ENCODE data around the gene KIF14.
A peak's percentile ranks its signal among the peaks of the same experiment; 100 is the strongest.

KIF14 gene, protein sequence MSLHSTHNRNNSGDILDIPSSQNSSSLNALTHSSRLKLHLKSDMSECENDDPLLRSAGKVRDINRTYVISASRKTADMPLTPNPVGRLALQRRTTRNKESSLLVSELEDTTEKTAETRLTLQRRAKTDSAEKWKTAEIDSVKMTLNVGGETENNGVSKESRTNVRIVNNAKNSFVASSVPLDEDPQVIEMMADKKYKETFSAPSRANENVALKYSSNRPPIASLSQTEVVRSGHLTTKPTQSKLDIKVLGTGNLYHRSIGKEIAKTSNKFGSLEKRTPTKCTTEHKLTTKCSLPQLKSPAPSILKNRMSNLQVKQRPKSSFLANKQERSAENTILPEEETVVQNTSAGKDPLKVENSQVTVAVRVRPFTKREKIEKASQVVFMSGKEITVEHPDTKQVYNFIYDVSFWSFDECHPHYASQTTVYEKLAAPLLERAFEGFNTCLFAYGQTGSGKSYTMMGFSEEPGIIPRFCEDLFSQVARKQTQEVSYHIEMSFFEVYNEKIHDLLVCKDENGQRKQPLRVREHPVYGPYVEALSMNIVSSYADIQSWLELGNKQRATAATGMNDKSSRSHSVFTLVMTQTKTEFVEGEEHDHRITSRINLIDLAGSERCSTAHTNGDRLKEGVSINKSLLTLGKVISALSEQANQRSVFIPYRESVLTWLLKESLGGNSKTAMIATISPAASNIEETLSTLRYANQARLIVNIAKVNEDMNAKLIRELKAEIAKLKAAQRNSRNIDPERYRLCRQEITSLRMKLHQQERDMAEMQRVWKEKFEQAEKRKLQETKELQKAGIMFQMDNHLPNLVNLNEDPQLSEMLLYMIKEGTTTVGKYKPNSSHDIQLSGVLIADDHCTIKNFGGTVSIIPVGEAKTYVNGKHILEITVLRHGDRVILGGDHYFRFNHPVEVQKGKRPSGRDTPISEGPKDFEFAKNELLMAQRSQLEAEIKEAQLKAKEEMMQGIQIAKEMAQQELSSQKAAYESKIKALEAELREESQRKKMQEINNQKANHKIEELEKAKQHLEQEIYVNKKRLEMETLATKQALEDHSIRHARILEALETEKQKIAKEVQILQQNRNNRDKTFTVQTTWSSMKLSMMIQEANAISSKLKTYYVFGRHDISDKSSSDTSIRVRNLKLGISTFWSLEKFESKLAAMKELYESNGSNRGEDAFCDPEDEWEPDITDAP (N-terminal part only)

DNA sequence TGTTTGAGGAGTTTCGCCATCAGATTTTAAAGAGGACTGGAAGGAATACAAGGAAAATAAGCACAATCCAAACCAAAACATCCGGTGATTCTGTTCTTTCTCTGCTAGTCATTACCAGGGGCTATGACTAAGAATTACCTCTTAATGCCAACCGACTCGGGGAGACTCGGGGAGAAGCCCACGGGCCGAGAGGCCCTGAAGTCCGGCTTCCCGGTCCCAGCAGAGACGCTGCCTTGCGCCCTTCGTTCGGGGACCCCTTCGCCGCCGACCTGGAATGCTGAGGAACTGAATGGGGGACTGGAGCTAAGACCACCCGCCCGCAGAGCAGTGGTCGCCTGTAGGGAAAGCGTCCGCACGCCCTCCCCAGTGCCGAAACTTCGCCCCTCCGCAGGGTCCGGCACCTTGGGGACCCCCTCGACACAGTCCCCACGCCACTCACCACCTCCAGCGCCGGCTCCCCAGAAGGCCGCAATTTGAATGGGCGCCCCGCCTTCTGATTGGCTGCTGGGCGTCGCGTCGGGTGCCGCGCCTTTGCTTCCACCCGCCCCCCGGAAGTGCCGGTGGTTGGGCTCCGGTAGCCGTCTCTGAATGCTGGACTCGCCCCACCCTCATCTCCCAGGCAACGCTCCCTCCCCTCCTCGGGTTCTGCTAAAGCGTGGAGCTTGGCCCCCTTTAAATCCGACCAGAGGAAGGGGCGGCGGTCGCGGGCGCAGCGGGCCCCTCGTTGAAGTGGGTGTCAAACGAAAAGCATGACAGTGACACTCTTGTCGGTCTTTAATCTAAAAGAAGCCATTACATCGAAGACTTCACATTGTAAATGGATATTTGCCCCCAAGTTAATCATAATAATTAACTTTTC lies at the start of gene KIF14:
KIF14 (minus strand) TSS at position 479 of the 859 bp plus-strand sequence. CDS start 2,028 bp downstream, outside the sequence.
- peak; percentile 92 to 93 for DNase-seq

DNA sequence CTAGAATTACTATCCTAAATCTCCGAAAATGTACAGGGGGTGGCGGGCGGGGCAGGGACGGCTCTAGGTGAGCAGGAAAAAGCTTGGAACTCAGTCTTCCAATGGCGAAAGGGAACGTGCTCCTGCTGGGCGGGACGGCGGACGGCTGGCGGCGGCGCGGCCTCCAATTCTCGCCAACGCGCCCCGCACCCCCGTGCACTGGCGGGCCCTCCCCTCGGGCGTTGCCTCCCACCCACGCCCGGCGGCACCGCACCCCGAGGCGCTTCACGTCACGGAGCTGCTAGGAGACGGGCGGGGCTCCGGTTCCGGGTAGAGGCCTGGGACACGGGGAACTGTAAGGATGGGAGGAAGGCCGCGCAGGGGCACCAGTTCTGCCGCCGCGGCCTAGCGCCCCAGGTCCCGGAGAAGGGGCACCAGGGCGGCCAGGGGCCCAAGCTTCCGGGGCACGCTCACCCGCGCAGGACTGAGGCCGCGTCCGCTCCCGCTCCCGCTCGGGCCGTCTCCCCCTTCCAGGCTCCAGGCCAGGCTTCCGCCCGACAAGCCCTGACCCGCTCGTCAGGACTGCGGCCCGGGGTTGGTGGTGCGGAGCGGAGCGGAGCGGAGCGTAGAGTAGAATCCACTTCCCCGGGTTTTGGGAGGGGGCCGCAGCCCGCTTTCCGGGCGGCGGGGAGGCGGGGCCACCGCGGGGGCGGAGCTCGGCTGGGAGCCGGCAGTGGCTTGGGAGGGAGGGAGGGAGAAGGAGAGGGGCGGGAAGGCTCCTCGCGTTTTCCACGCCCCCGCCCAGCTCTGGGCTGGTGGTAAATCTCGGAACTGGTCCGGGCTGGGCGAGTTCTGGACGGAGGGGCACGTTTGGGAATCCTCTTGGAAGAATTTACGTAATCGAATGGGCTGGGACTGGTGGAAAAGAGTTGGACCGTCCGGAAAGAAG lies 49.0 kb upstream of the KIF14 start, which contains the start of gene DDX59:
DDX59 (minus strand) TSS at position 594 of the 928 bp plus-strand sequence. CDS start 3,167 bp downstream, outside the sequence.
- DNase-seq = peak; percentile 92

DNA sequence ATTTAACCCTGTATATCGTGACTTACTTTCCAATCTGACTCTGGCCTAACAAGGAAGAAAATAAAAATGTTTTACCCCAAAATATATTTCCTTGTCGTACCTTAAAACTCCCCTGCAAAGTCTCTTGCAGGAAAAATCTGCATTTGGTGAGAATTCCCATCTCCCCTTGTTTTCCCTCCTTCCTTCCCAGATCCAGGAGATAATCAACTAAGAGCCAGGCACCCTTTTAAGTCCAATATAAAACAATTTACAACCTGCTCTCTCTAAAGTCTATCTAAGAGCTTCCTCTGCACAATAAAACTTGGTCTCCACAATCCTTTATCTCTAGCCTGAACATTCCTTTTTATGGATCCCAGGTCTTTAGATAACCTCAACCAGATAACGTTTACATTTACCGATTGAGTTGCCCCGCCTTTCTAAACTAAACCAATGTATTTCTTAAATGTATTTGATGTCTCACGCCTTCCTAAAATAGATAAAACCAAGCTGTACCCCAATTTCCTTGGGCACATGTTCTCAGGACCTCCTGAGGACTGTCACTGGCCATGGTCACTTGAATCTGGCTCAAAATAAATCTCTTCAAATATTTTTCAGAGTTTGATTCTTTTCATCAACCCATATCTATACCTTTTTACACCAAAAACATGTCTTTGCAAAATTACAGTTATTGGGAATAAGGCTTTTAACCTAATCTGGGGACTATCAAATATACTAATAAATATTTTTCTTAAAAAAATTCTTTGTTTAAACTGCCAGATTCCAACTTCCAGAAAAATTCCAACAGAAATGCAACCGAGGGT lies 48.2 kb upstream of the KIF14 start:
- DNase-seq = no peak

DNA sequence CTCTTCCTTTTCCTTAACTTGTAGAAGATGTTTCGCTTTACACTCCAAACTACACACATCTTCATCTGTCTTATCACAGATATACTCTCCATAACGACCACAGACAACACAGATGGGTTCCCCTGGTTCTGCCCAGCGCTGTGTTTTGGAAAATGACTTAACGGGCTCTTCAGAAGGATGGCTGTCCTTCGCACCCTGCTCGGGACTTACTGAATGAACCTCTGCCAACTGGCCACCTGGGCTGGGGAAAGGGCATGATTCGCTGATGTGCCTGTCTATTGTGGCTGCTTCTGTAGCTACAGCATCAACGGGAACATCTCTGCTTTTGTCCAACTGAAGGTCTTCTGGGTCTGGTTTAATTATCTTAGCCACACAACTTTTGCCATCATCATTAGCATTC lies 45.8 kb upstream of the KIF14 start:
- no peak for DNase-seq

DNA sequence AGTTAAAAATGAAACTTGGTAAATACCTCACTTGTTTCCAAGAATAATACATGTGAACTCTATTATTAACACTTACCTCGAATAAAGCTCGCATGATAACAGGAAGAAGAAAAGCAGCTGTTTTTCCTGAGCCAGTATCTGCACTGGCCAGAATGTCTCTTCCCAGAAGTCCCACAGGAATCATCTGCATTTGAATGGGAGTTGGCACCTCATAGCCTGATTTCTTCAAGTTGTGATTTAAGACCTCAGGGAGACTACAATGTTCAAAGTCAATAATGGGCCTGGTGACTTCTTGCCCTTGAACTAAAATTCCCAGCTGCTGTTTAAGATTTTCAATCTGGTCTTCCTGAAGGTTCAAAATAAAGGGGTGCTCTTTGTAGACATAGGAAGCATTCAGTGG lies 45.3 kb upstream of the KIF14 start:
- DNase-seq = no peak

DNA sequence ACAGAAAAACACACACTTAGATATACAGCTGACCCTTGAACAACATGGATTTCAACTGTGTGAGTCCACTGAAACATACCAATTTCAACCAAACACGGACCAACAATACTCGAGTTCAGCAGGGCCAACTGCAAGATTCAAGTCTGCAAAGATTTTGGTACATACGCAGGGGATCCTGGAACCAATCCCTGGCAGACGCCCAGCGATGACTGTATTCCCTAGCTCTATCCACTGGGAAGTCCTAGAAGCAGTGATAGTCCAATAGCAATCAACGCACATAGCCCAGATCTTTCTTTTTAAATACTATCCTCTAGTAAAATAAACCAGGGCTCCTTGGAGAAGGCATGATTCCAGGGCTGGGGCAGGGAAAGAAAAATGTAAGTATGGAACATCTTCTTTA lies 40.2 kb upstream of the KIF14 start:
- DNase-seq = no peak

DNA sequence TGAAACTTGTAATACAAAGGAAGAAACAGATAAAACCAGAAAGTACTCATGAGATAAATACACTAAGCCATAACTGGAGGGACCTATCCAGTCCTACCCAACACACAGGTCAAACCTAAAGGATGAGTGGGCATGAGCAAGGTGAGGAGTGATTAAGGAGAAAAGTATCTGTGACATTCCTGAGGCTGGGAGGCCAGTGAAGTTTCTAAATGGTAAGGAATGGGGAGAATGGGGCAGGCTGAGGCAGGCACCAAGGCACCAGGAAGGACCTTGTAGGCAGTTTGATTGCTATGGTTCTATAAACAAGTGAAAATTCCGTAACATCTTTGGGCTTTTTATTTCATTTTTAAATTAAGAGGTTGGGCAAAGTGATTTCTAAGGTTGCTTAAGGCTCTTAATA lies 38.7 kb upstream of the KIF14 start:
- no peak for DNase-seq

DNA sequence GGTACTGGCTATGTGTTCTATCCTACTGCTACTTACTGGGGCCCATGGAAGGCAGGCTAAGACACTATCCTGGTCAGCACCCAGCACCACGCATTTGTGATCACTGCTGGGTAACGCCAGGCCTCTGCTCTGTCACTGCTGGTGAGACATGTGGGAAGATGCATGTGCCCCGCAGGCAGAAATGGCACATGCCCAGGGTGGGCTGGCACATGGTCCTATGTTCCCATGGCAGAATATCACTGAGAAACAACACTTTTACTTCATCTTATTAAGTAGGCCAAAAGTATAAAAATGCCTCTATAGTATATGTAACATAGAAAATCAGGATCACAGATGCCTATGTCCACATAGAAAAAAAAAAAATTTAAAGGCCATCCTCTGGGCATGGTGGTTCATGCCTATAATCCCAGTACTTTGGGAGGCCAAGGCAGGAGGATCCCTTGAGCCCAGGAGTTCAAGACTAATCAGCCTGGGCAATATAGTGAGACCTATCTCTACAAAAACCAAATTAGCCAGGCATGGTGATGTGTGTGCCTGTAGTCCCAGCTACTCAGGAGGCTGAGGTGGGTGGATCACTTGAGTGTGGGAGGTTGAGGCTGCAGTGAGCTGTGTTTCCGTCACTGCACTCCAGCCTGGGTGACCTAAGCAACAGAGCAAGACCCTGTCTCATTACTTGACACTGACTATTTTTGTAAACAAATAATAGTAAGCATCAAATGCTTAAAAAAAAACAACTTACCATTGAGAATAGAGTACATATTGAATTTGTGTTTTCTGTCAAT lies 37.7 kb upstream of the KIF14 start:
- no peak for DNase-seq

DNA sequence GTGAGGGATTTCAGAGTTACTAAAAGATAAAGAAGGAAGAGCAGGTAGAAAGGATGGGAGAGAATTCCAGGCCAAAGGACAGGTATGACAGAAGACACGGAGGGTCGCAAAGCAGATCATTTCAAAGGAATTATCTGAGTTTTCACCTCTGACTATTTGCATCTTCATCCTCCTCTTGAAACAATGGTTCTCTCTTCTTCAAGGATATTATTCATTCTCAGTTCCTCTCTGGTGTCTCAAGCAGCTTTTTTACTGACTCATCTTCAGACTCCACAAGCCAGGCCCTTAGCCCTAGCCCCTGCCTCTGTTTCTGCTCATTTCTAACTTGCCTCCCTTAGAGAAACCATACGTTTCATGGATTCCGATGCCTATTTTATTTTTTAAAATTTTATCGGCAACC lies 34.1 kb upstream of the KIF14 start:
- DNase-seq = no peak

DNA sequence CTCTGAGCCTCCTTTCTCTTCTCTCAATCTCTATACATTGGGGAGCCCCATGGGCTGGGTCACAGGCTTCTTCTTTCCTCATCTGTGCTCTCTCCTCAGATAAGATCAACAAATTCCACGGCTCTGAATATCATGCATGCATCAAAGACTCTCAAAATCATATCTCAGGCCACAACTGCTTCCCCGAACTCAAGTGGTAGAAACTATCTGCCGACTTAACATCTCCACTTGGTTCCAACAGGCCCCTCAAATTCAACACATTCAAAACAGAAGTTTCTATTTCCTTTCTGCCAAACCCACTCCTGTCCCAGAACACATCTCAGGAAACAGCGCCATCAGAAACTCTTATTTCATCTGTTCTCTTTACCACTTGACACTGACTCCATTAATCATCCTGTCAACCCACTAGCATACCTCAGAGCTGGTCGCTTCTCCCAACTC lies 32.5 kb upstream of the KIF14 start:
- no peak for DNase-seq

DNA sequence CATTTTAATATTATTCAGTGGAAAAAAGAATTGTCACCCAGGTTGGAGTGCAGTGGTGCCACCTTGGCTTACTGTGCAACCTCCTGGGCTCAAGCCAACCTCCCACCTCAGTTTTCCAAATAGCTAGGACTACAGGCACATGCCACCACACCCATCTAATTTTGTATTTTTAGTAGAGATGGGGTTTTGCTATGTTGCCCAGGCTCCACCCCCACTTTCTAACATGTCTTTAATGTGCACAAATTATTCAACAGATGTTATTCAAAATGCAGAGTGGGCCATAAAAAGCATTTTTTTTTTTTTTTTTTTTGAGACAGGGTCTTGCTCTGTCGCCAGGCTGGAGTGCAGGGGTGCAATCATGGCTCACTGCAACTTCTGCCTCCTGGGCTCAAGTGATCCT lies 31.8 kb upstream of the KIF14 start:
- DNase-seq = no peak

DNA sequence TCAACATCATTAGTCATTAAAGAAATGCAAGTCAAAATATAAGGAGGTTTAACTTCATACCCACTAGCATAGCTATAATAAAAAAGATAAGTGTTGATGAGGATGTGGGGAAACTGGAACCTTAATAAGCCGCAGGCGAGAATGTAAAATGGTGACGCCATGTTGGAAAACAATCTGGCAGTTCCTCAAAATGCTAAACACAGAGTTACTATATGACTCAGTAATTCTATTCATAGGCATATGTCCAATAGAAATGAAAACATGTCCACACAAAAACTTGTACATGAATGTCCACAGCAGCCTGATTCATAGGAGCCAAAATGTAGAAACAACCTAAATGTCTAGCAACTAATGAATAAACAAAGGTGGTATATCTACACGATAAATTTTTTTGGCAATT lies 26.0 kb upstream of the KIF14 start:
- peak in 1 of 2 donors; percentile 17 for DNase-seq

DNA sequence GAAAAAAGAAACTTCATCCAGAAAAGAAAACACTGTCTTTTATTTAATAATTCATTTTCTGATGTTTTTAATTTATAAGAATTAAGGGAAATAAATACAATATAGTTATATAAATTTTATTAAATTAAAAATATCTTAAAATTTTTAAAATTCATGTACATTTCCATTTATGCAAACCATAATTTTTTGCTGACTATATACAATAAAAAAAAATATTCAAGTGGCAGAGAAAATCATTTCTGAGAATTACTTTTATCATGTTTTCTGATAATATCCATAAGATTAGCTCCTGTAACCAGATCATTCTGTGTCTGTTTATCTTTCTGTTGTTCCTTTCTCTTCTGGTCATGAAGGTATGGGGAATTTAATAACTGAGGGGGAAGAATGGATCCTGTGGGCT lies 23.5 kb upstream of the KIF14 start:
- no peak for DNase-seq

DNA sequence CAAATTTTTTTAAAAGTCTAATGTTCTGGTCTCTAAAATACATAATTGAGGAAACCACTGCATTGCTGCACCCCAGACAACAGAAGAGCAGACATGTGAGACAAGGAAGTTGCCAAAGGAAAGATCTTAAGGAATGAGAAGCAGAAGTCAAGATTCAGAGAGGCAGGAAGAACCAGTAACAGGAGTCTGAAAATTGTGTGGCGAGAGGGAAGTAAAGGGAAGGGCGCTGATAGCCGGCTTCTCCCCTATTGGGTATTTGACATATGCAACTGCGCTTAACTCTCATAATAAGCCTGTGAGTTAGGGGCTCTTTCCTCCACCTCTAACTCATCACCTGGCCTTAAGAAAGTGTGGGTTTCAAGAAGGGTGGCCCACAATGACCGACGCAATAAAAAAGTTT lies 21.9 kb upstream of the KIF14 start:
- DNase-seq = peak in 1 of 2 donors; percentile 6

DNA sequence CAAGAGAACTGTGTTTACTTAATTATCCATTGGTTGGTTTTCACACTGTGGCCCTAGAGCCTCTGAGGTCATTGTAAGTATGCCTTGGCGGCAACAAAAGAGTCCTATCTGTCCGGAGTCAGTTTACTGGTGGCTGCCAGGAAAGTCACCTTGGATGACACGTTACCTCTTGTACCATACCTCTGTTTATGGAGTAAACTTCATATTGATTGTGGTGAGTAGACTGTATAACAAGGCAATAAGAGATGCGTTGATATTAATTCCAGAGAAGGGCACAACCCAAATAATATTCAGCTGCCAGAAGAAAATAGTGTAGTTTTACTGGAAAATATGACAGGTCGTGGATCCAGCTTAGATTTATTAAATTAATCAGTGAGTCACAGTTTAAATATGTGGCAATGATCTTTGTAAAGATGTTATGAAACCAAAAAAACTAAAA lies 20.4 kb upstream of the KIF14 start:
- no peak for DNase-seq

DNA sequence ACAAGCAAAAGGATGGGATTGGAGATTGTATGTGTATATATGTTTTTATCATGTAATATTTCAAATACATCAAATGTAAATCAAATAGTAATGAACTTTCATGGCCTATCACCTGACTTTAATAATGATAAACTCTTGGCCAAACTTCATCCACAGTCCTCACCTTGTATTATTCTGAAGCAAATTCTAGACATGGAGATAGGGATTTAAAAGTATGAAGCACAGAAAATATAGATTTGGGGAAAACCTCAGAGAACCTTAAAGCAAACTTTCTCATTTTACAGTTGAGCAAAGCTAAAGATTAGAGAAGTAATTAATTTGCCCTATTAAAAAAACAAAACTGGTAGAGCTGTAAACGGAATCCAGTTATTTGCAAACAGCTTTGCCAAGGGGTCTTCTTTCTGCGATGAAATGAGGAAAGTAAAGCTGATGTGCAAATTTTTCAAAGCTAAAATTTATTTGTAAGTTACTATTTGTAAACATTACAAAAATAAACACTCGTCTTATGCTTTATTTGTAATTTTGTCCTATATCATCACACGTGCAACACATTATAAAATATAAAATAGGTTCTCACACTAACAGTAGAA lies 19.9 kb upstream of the KIF14 start:
- no peak for DNase-seq

DNA sequence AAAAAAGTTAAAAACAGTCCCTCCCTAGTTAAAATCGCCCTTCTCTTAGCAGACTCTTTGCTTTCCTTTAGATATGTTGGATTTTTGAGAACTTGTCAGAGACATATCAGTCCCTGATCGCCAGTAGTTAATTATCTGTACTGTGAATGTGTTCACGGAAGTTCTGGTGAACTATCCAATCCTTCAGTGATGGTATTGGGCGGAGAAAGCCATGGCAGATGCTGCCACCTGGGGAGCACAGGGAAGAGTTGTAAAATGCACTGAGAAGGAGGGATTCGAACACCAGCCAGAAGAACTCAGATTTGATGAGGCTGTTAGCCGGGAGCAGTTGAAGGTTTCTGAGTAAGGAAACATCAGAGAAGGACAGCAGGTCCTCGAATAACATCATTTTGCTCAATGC lies 17.5 kb upstream of the KIF14 start:
- no peak for DNase-seq

DNA sequence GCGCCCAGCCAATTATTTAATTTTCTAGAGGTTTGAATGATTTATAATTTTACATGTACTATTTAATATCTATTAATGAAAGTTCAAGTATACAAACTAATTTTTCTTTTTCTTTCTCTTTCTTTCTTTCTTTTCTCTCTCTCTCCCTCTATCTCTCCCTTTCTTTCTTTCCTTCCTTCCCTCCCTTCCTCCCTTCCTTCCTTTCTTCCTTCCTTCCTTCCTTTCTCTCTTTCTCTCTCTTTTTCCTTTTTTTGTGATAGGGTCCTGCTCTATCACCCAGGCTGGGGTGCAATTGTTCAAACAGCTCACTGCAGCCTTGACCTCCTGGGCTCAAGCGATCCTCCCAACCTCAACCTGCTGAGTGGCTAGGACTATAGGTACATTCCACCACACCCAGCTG lies 16.1 kb upstream of the KIF14 start:
- DNase-seq = no peak
